HL-60 (cell line): ENCODE data around the gene S100PBP.
"Not testable (repeated sequence)": the region's sequence is repeated elsewhere in the genome, so short reads cannot be mapped to it uniquely, and the experiment has no call there.

Experiments
- GABPA ChIP-seq: IDR thresholded peaks from 2 replicates; pipeline ENCODE4 v1.6.1; 2012; ENCODE audit warnings: low read depth
- POLR2AphosphoS5 ChIP-seq: IDR thresholded peaks from 2 replicates; pipeline ENCODE4 v1.6.1; 2012; ENCODE audit warnings: low read depth
- SPI1 ChIP-seq: IDR thresholded peaks from 2 replicates; pipeline ENCODE4 v1.6.1; 2012; ENCODE audit warnings: low read depth, mild to moderate bottlenecking, borderline replicate concordance
- TF ChIP-seq, protein P1 (sequence below): IDR thresholded peaks from one replicate; pipeline ENCODE4 v1.5.1; 2011; ENCODE audit warnings: low read length, control low read depth, inconsistent platforms; ENCODE audit not compliant: insufficient read depth
- TF ChIP-seq, protein P2 (sequence below): IDR thresholded peaks from 2 replicates; pipeline ENCODE4 v1.6.1; 2012; ENCODE audit warnings: low read depth; ENCODE audit not compliant: insufficient replicate concordance

DNA sequence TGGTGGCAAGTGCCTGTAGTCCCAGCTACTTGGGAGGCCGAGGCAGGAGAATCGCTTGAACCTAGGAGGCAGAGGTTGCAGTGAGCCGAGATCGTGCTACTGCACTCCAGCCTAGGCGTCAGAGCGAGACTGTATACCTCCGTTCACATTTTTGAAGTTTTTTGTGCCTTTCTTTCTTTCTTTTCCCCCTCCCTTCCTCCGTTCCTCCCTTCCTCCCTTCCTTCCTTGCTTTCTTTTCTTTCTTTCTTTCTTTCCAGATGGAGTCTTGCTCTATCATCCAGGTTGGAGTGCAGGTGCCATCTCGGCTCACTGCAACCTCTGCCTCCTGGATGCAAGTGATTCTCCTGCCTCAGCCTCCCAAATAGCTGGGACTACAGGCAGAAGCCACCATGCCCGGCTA, 88.1 kb downstream of the S100PBP start:
- TF ChIP-seq, protein P1, sequence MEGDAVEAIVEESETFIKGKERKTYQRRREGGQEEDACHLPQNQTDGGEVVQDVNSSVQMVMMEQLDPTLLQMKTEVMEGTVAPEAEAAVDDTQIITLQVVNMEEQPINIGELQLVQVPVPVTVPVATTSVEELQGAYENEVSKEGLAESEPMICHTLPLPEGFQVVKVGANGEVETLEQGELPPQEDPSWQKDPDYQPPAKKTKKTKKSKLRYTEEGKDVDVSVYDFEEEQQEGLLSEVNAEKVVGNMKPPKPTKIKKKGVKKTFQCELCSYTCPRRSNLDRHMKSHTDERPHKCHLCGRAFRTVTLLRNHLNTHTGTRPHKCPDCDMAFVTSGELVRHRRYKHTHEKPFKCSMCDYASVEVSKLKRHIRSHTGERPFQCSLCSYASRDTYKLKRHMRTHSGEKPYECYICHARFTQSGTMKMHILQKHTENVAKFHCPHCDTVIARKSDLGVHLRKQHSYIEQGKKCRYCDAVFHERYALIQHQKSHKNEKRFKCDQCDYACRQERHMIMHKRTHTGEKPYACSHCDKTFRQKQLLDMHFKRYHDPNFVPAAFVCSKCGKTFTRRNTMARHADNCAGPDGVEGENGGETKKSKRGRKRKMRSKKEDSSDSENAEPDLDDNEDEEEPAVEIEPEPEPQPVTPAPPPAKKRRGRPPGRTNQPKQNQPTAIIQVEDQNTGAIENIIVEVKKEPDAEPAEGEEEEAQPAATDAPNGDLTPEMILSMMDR: not testable (repeated sequence)
- TF ChIP-seq POLR2AphosphoS5, SPI1, GABPA: not testable (repeated sequence)
- TF ChIP-seq, protein P2, sequence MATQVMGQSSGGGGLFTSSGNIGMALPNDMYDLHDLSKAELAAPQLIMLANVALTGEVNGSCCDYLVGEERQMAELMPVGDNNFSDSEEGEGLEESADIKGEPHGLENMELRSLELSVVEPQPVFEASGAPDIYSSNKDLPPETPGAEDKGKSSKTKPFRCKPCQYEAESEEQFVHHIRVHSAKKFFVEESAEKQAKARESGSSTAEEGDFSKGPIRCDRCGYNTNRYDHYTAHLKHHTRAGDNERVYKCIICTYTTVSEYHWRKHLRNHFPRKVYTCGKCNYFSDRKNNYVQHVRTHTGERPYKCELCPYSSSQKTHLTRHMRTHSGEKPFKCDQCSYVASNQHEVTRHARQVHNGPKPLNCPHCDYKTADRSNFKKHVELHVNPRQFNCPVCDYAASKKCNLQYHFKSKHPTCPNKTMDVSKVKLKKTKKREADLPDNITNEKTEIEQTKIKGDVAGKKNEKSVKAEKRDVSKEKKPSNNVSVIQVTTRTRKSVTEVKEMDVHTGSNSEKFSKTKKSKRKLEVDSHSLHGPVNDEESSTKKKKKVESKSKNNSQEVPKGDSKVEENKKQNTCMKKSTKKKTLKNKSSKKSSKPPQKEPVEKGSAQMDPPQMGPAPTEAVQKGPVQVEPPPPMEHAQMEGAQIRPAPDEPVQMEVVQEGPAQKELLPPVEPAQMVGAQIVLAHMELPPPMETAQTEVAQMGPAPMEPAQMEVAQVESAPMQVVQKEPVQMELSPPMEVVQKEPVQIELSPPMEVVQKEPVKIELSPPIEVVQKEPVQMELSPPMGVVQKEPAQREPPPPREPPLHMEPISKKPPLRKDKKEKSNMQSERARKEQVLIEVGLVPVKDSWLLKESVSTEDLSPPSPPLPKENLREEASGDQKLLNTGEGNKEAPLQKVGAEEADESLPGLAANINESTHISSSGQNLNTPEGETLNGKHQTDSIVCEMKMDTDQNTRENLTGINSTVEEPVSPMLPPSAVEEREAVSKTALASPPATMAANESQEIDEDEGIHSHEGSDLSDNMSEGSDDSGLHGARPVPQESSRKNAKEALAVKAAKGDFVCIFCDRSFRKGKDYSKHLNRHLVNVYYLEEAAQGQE: not testable (repeated sequence)
